Activated CD8-positive, alpha-beta memory T cell treated with anti-CD3 and anti-CD28 coated beads for 36 hours (primary cell): Measurements from ENCODE around the gene KCNA5. TPM values are rescaled to one million over a fixed set of nuclear protein-coding genes. Genes with fewer than 3 reads are reported as not detected.

Experiments
- CTCF ChIA-PET: fragments of 350-600 bp; sonication (Branson Sonifier 250); formaldehyde crosslinking; loops from one replicate; lab custom pipeline; 2021; ENCODE audit warnings: antibody characterized with exemption; lab: Charles Lee
- POLR2A ChIA-PET: fragments of 350-600 bp; sonication (Branson Sonifier 250); formaldehyde crosslinking; loops from one replicate; lab custom pipeline; 2021; ENCODE audit warnings: antibody characterized with exemption; lab: Charles Lee
- total RNA-seq, 2 experiments: library from RNA; stranded (reverse); gene quantifications; one replicate each; pipeline ENCODE4 v1.2.3, GENCODE V29; 2021

The KCNA5 gene
- total RNA-seq = not detected

GRCh38 chr12:5043589-5044419 lies at the start of gene KCNA5:
Gene KCNA5 (plus strand): TSS chr12:5043879. CDS start chr12:5044148, 269 bp downstream.
- ChIA-PET POLR2A (no interaction called here), CTCF (no interaction called here)

- CTCF ChIA-PET = no interaction called here
- POLR2A ChIA-PET = no interaction called here
Measured at GRCh38 chr12:4994622-4995021, 49.1 kb upstream of the KCNA5 start.

GRCh38 chr12:4996714-4997113 lies 47.0 kb upstream of the KCNA5 start:
- CTCF ChIA-PET = no interaction called here
- POLR2A ChIA-PET = no interaction called here

DNA sequence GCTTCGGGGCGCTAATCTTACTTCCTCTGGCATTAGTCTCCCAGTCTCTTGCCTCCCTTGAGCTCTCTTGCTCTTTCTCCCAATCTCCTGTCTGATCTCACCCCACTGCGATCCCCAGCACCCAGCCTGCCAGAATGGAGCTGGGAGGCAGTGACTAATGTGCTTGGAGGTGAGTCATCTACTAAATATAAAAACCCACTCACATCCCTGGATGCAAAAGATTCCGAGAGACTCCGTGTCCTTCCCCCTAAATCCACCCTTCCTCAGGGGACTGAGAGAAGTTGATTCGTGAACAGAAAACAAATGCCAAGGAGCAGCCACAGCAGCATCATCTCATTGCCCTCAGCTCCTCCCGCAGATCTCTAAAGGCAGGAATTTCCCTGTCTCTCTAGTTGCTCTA lies 45.7 kb upstream of the KCNA5 start:
- CTCF ChIA-PET = no interaction called here

DNA sequence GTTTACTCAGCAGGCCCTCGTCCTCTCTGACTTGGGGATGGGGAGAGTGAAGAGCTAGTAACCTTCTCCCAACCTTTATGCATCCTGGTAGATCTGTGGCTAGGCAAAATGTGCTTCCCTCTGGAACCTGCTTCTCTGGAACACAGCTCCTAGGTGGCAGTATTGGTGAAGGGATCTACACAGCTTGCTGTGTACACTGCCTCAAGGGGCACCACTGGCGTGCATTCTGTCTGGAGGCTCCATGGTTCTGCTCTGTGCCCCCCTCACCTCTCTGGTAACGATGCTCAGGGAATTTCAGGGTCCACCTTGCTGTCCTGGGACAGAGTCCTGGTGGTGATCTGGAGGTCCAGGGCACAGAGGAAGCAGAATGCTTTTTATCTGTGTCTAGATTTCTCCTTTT lies 43.5 kb upstream of the KCNA5 start:
- POLR2A ChIA-PET = no interaction called here
- CTCF ChIA-PET = no interaction called here

More for the DNA sequence above, 45.7 kb upstream of the KCNA5 start:
- POLR2A ChIA-PET = no interaction called here

DNA sequence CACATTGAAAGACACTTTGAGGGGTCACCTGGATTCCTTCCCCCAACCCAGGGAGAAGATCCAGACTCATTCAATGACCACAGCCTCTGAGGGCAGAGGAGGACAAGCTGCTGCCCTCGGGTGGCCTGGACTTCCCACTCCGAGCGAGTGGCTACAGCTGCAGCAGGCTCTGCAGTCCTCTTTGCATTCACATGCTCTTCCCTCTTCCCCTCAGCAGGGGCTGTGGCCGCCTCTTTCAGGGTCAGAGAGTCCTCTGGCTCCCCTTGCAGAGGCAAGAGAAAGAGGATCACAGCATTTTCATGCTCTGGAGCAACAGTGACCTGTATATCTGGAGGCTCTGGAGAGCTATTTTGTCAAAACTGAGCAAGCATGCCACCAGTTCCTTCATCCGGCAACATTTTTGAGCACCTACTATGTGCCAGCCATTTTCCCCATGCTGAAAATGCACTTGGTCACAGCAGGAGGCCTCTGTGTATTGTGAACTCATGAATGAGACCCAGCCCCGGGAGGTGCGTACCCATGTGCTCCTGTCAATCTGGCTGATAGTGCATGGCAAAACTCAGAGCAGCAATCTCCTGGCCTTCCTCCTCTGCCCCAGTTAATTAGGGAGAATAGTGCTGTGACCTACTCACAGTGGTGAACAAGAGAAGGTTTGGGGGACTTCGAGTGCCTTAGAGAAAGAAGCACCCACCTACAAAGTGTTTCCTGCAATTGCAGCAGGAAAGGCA lies 42.9 kb upstream of the KCNA5 start:
- CTCF ChIA-PET = no interaction called here

GRCh38 chr12:5003025-5003666 lies 40.5 kb upstream of the KCNA5 start:
- CTCF ChIA-PET = no interaction called here
- POLR2A ChIA-PET = no interaction called here

More for the DNA sequence above, 42.9 kb upstream of the KCNA5 start:
- POLR2A ChIA-PET = no interaction called here

DNA sequence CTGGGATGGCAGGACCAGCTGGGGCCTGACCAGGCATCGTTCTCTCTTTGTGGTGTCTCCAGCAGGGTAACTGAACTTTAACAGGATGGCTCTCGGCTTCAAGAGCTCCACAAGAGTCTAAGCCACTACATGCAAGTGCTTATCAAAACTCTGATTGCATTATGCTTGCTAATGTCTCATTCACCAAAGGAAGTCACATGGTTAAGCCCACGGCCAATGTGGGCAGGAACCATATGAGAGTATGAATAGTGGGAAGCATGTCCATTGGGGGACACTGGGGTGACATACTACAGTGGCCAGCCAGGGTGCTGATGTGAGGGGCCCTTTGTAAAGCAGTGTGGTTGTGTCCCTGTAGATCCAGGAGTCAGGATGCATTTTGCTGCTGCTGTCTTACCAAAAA lies 35.0 kb upstream of the KCNA5 start:
- ChIA-PET POLR2A (no interaction called here), CTCF (no interaction called here)

DNA sequence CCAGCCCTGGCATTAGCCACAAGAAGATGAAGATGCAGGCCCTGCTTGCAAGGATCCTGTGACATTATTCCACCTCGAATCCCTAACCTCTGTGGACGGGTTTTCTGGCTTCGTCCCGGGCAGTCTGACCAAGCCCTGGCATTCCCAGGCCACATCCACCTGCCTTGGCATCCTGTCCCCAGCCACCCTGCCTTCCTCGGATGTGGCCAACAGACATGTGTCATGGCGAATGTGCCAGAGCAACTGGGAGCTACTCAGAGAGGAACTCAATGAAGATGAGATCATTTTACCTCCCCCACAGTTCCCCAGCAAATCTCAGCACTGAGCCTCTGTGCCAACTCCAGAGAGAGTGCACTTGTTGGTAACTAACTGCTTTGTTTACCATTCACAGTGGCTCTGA lies 33.5 kb upstream of the KCNA5 start:
- CTCF ChIA-PET = no interaction called here
- POLR2A ChIA-PET = no interaction called here

DNA sequence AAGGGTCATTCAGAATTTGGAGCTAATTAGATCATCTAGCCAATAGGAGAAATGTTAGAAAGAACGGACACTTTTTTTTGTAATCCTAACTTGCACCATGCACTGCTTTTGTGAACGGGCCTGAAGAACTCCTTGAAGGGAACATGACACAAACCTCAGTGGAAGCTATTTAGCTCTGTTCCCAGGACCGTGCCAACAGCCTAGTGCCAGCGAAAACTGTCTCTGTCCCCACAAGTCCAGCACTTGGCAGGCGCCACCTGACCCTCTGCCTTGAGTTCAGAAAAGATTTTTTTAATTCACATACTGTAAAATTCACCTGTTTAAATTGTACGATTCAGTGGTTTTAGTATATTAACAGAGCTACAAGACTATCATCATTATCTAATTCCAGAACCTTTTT lies 31.3 kb upstream of the KCNA5 start:
- ChIA-PET CTCF (no interaction called here), POLR2A (no interaction called here)

DNA sequence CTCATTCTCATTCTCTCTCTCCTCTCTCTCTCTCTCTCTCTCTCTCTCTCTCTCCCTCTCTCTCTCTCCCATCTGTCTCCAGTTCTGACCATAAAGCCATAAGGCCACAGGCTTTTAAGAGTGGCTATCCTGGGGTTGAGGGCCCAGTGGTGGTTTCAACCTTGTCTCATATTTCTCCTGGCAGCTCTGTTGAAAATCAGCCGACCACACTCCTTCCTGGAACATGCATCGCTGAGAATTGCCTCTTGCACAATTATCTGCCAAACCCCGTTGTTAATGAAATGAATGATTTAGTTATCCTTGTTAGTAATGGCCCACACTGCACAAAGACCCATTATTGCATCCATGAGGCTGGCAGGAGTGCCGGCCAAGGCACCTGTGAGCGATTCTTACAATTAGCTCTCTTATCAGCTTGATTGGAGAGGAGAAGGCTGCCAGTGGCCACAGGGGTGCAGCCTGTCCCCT lies 30.4 kb upstream of the KCNA5 start:
- ChIA-PET POLR2A (no interaction called here), CTCF (no interaction called here)

DNA sequence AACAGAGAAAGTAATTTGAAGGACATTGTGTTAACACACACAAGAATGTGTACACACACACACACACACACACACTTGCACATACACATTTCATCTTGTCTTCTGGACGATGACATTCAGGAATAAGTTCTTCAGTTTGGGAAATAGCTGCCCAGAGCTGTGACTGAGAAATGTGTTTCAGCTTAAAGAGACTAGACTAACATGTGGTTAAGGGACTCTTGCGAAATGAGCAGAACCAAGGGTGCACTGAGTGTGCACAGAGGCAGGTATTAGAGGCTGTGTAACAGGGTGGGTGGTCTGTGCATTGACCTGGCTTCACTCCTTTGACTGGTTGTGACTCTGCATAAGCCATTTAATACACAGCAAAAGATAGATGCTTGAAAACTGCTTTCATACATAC lies 29.4 kb upstream of the KCNA5 start:
- POLR2A ChIA-PET = no interaction called here
- CTCF ChIA-PET = no interaction called here

DNA sequence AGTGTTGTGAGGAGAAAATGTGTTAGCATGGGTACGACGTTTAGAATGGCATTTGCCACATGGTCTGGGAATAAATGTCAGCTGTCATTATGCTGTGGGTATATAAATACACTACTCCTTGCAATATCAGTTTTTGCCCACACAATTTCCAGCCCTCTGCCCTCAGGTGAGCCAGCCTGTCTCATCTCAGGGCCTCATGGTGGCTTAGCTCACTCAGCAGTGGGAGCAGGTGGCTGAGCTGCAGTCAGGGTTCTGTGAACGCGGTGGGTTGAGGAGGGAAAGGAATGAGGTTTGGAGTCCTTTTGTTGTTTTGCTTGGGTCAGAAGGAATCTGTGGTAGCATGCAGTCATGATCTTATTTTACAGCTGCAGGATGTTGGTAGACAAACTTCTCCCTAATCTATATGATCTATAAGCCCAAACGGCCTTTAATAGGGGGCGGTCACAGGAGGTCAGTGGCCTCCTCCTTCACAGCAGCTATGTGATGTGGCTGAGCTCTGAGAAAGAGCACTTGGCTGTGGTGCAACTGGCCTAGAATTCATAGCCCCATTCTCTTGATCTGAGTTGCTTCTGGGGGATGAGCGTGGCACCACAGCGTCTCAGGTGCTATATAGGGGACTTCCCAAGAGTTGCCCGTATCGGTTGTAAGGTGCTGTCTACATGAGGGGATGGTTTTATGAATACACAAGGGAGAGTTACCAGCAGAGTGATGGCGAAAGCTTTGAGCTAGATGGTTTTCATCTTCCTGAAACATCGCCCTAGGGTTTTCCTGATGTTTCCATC lies 27.8 kb upstream of the KCNA5 start:
- POLR2A ChIA-PET = no interaction called here
- CTCF ChIA-PET = no interaction called here

- ChIA-PET CTCF (no interaction called here), POLR2A (no interaction called here)
Measured at GRCh38 chr12:5016526-5016925, 27.2 kb upstream of the KCNA5 start.

GRCh38 chr12:5017638-5018348 lies 25.9 kb upstream of the KCNA5 start:
- POLR2A ChIA-PET = no interaction called here
- CTCF ChIA-PET = no interaction called here

- POLR2A ChIA-PET = no interaction called here
Measured at GRCh38 chr12:5018677-5019076, 25.0 kb upstream of the KCNA5 start.

DNA sequence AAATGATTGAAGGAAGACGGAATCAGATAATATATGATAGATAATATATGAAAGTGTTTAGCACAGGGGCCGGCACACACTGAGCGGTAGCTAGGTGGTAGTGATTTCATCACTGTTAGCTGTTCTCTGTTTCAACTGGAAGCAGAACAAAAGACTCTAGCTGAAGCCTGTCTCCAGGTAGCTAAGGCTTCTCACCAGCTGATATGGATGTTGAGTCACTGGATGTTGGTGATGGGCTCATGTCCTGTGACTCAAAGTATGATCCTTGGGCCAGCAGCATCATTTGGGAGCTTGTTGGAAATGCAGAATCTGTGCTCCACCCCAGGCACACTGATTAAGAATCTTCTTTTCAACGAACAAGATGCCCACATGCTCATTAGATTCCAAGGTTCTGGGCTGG lies 21.7 kb upstream of the KCNA5 start:
- ChIA-PET POLR2A (no interaction called here), CTCF (interaction anchor here (0.8 to 1.5 kb wide), 2 partner anchors 48 to 62 kb away, joined by 3 to 4 read pairs; no protein-coding TSS in a partner anchor)

More at GRCh38 chr12:5018677-5019076, 25.0 kb upstream of the KCNA5 start:
- CTCF ChIA-PET = no interaction called here

- CTCF ChIA-PET = interaction anchor here (0.8 to 1.5 kb wide), 2 partner anchors 47 to 62 kb away, joined by 3 to 4 read pairs; no protein-coding TSS in a partner anchor
- POLR2A ChIA-PET = no interaction called here
Measured at GRCh38 chr12:5022465-5023061, 21.1 kb upstream of the KCNA5 start.
